SJSA1 (cell line): ENCODE data around the gene WDR64. TPM values are rescaled to one million over a fixed set of nuclear protein-coding genes. Genes with fewer than 3 reads are reported as not detected.
"Not testable (repeated sequence)": the region's sequence is repeated elsewhere in the genome, so short reads cannot be mapped to it uniquely, and the experiment has no call there.

Source experiments
- DNase-seq, 2 experiments: peaks; one replicate each; pipeline ENCODE4 v3.0.0-alpha.2; 2015 to 2020; ENCODE audit warnings: low spot score in 2 of 2, low read depth in 1 of 2
- H3K27ac ChIP-seq: fragments of 250-450 bp; sonication (Bioruptor Pico); 2 replicates; pipeline ENCODE4 v1.5.1; 2020; ENCODE audit warnings: mild to moderate bottlenecking, moderate library complexity
- H3K27me3 ChIP-seq: fragments of 250-450 bp; sonication (Bioruptor Pico); replicated peaks from 2 replicates; pipeline ENCODE4 v1.5.1; 2020; ENCODE audit warnings: mild to moderate bottlenecking, moderate library complexity
- H3K36me3 ChIP-seq: fragments of 250-450 bp; sonication (Bioruptor Pico); 2 replicates; pipeline ENCODE4 v1.5.1; 2020; ENCODE audit warnings: mild to moderate bottlenecking
- H3K4me1 ChIP-seq: fragments of 250-450 bp; sonication (Bioruptor Pico); replicated peaks from 2 replicates; pipeline ENCODE4 v1.6.1; 2021; ENCODE audit warnings: mild to moderate bottlenecking
- H3K4me3 ChIP-seq: fragments of 250-450 bp; sonication (Bioruptor Pico); 2 replicates; pipeline ENCODE4 v1.5.1; 2020; ENCODE audit warnings: mild to moderate bottlenecking
- H3K9me3 ChIP-seq: fragments of 250-450 bp; sonication (Bioruptor Pico); replicated peaks from 2 replicates; pipeline ENCODE4 v1.5.1; 2020; ENCODE audit warnings: mild to moderate bottlenecking
- total RNA-seq: library from RNA; depleted of rRNA; stranded (reverse); fragments of >200 nt; shearing (Covaris generic); gene quantifications from 2 replicates; pipeline ENCODE4 v1.2.3, GENCODE V29; 2014

The WDR64 gene
- total RNA-seq, 1 experiment from 2014 or later: 0.24 TPM

DNA sequence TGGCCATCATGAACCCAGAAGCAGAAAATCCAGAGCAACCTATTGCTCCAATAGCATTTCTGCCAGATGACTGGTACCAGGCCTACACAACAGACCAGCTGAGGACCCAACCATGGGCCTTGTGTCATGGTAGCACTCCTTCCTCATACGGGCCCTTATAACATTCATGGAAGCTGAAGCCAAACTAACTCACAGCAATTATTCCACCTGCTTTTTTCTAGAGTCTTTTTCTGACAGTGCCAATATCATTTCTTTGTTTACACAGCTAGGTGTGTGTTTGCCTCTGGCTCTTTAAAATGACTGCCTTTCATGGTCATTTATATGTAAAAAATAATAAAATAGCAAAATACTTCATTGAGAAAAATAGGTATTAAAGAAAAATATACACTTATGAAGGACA, 3.9 kb upstream of the WDR64 start:
- DNase-seq: no peak
- Histone ChIP-seq H3K27ac (no peak overlapping the region), H3K36me3 (no peaks in the 10 kb centered on the region), H3K4me3 (no peak overlapping the region), H3K9me3 (no peaks in the 10 kb centered on the region), H3K27me3 (no peaks in the 10 kb centered on the region), H3K4me1 (peaks cover 6% of the 10 kb centered on the region; the same call in 1 of the 2 replicates)

DNA sequence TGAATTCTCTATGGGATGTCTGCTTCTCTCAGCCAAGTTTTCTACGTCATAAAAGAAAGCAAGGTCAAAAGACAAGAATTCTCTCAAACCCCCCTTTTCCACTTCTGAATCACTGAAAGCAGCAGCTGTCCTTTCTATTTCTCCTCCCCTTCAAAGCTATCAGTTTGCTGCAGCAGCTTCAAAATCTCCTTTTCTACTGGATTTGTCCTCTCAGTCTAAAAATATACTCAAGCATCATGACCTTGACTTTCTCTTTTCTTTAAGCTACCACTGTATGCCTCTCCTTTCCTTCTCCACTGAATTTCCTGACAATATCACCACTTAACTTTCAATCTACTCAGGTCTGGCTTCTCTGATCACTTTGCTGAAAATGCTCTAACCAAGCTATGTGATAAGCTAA, 1.9 kb downstream of the WDR64 start:
- Histone ChIP-seq H3K9me3 (no peaks in the 10 kb centered on the region), H3K27me3 (no peaks in the 10 kb centered on the region), H3K27ac (no peak overlapping the region), H3K4me3 (no peak overlapping the region), H3K36me3 (no peaks in the 10 kb centered on the region), H3K4me1 (peaks cover 7% of the 10 kb centered on the region)
- DNase-seq: no peak

DNA sequence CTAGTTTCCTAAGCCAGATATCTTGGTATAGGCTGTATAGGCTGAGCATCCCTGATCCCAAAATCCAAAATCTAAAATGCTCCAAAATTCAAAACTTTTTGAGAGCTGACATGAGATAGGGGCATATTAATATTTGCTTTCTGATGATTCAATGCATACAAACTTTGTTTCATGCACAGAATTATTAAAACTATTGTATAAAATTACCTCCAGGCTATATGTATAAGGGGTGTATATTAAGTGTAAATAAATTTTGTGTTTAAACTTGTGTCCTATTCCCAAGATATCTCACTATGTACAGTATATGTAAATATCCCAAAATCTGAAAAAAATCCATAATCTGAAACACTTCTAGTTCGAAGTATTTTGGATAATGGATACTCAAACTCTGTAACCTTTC, 2.6 kb downstream of the WDR64 start:
- Histone ChIP-seq H3K36me3 (no peaks in the 10 kb centered on the region), H3K4me1 (peaks cover 7% of the 10 kb centered on the region), H3K27me3 (no peaks in the 10 kb centered on the region), H3K27ac (no peak overlapping the region), H3K9me3 (no peaks in the 10 kb centered on the region), H3K4me3 (no peak overlapping the region)
- no peak for DNase-seq

DNA sequence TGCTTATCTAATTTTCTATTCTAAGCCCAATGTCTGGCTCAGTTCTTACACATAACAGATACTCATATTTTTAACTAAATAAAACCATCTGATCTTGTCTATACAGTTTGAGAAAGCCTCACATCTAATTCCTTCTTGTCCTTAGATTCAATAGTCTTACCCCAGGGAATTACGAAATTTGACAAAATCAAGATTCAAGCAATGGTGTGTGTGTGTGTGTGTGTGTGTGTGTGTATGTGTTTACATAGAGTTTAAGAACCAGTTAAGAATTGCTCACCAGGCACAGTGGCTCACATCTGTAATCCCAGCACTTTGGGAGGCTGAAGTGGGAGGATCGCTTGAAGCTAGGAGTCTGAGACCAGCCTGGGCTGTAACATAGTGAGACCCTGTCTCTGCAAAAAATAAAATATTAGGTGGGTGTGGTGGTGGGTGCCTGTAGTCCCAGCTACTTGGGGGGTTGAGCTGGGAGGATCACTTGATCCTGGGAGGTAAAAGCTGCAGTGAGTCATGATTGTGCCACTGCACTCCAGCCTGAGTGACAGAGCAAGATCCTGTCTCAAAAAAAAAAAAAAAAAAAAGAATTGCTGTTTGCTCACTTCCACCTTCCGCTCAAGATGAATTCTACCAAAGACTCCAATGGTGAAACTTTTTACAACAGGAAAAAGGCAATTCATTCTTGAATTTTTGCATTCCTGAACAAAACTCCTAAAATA, 6.2 kb downstream of the WDR64 start:
- Histone ChIP-seq H3K36me3 (no peaks in the 10 kb centered on the region), H3K27ac (no peak overlapping the region), H3K4me3 (no peak overlapping the region), H3K9me3 (no peaks in the 10 kb centered on the region), H3K27me3 (no peaks in the 10 kb centered on the region), H3K4me1 (peaks cover 7% of the 10 kb centered on the region)
- DNase-seq: peak in 1 of 2 experiments; percentile 53

DNA sequence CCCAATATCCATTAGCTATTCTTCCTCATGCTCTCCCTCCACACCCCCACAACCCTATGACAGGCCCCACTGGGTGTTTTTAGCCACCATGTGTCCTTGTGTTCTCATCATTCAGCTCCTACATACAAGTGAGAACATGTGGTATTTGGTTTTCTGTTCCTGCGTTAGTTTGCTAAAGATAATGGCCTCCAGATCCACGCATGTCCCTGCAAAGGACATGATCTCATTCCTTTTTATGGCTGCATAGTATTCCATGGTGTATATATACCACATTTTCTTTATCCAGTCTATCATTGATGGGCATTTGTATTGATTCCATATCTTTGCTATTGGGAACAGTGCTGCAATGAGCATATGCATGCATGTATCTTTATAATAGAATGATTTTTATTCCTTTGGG, 6.9 kb downstream of the WDR64 start:
- H3K4me1 ChIP-seq, H3K36me3 ChIP-seq, H3K27me3 ChIP-seq, H3K4me3 ChIP-seq, H3K9me3 ChIP-seq, H3K27ac ChIP-seq, DNase-seq: not testable (repeated sequence)

DNA sequence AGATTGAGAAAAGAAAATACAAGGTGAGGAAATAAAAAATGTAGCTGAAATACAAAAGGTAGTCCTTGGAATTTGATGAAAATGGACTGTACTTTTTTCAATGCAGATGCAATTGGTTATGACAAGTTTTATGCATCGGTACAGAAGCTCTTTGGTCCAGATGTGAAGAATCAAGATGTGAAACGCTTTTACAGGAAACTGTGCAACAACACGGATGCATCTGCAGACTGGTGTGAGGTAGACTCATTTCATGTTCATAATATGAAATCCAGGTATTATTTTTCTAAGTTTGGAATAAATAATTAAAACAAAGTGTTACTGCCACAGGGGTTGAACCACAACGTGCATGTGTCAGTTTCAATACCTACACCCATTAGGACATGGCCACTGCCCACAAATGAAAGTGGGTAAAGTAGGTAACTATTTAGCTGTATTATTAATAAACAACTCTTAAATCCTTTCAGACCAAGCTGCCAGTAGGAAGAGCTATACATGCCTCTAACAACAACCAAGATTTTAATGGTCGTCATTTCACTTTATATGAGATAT, 8.4 kb downstream of the WDR64 start:
- DNase-seq: no peak
- Histone ChIP-seq H3K36me3 (no peaks in the 10 kb centered on the region), H3K4me3 (no peak overlapping the region), H3K9me3 (no peaks in the 10 kb centered on the region), H3K4me1 (peaks cover 7% of the 10 kb centered on the region), H3K27me3 (no peaks in the 10 kb centered on the region), H3K27ac (no peak overlapping the region)

DNA sequence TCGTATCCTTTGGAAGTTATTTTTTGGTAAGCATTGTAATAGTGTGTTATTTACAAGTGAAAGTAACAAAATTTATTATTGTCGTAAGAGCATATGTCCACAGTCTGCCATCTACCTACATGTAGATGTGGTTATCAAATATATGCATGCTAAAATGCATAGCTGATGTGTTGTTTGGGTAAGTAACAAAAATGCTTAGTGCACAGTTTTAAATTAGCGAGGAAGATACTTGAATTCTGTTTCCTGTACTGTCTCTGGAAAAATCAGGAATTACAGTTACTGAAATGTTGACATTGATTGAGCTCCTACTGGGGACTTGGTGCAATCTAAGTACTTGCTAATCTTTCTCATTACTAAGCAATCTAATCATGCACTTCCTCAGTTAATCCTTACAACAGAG, 14.3 kb downstream of the WDR64 start:
- DNase-seq: no peak
- no peaks in the 10 kb centered on the region for H3K9me3 ChIP-seq
- no peaks in the 10 kb centered on the region; the same call in 1 of the 2 replicates for H3K4me1 ChIP-seq
- no peak overlapping the region for H3K4me3 ChIP-seq
- H3K27me3 ChIP-seq: no peaks in the 10 kb centered on the region
- no peaks in the 10 kb centered on the region for H3K36me3 ChIP-seq
- no peak overlapping the region for H3K27ac ChIP-seq

DNA sequence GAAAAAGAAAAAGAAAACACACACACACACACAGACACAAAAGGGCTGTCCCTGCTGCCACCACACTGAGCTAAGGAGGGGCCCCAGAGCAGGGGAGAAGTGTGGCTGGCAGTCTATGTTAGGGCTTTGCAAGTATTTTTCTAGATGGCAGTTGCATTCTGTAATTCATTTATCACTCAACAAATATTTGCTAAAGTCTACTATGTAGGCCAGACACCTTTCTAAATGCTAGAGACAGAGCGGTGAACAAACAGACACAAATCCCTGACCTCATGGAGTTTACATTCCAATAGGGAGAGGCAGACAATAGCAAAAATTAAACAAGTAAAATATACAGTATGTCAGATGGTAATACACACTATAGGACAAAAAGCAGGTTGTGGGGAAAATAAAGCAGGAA, 20.2 kb downstream of the WDR64 start:
- Histone ChIP-seq H3K36me3 (no peaks in the 10 kb centered on the region), H3K4me3 (no peak overlapping the region), H3K27ac (no peak overlapping the region), H3K9me3 (no peaks in the 10 kb centered on the region), H3K4me1 (no peaks in the 10 kb centered on the region; the same call in 1 of the 2 replicates), H3K27me3 (no peaks in the 10 kb centered on the region; the same call in 1 of the 2 replicates)
- DNase-seq: no peak

DNA sequence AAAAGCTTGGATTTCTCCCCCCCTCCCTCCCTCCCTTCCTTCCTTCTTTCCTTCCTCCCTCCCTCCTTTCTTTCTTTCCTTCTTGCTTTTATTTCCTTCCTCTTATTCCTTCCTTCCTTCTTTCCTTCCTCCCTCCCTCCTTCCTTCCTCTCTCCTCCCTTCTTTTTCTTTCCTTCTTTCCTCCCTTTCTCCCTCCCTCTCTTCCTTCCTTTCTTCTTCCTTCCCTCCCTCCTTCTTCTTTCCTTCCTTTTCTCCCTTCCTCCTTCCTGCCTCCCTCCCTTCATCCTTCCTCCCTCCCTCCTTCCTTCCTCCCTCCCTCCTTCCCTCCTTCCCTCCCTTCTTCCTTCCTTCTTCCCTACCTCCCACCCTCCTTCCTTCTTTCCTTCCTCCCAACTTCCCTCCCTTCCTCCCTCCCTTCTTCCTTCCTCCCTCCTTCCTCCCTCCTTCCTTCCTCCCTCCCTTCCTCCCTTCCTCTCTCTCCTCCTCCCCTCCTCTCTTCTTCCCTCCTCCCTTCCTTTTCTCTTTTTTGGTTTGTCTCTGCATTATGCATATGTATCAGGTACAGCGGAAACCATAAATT, 22.8 kb downstream of the WDR64 start:
- no peak for DNase-seq
- H3K27me3 ChIP-seq: no peaks in the 10 kb centered on the region; the same call in none of the 2 replicates
- no peaks in the 10 kb centered on the region for H3K9me3 ChIP-seq
- H3K4me3 ChIP-seq: no peak overlapping the region
- H3K4me1 ChIP-seq: no peaks in the 10 kb centered on the region
- no peak overlapping the region for H3K27ac ChIP-seq
- H3K36me3 ChIP-seq: no peaks in the 10 kb centered on the region

DNA sequence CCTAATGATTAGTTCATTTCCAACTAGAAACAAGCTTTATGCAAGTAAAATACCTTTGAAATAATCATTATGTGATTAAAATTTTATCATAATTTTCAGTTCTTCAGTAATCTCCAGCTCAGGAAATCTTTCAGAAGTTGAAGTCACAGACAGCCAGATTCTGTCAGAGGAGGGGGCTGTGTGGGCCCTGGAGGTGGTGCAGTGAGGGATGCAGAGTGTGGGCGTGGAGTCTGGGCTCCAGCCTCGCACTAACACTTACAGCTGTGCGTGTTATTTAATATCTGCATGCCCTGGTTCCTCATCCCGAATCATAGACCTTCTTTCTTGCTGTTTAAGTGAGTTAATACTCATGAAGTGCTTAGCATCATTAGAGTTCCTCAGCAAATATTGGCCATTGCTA, 23.9 kb downstream of the WDR64 start:
- no peaks in the 10 kb centered on the region; the same call in none of the 2 replicates for H3K27me3 ChIP-seq
- no peaks in the 10 kb centered on the region for H3K4me1 ChIP-seq
- H3K27ac ChIP-seq: no peak overlapping the region
- no peaks in the 10 kb centered on the region for H3K36me3 ChIP-seq
- no peaks in the 10 kb centered on the region for H3K9me3 ChIP-seq
- H3K4me3 ChIP-seq: no peak overlapping the region
- DNase-seq: no peak

DNA sequence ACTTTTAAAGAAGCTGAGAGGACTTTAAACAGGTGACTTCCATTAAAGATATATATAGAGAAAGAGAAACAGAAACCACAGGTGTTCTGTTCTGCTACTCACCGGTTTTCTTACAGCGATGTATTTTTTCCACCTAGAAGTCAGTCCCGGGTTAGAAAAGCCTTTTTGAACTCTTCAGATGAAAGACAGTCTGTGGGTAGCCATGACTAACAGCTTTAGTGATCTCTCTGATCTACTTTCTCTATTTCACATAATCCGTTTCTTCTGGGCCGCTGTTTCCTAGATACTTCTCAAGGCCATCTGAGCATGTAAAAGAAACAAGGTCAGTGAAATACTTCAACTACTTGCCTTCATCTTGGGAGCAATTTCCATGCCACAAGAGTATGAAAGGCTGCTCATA, 25.1 kb downstream of the WDR64 start:
- no peak overlapping the region for H3K4me3 ChIP-seq
- H3K4me1 ChIP-seq: no peaks in the 10 kb centered on the region
- DNase-seq: no peak
- no peaks in the 10 kb centered on the region; the same call in none of the 2 replicates for H3K27me3 ChIP-seq
- no peak overlapping the region for H3K27ac ChIP-seq
- H3K36me3 ChIP-seq: no peaks in the 10 kb centered on the region
- H3K9me3 ChIP-seq: no peaks in the 10 kb centered on the region

DNA sequence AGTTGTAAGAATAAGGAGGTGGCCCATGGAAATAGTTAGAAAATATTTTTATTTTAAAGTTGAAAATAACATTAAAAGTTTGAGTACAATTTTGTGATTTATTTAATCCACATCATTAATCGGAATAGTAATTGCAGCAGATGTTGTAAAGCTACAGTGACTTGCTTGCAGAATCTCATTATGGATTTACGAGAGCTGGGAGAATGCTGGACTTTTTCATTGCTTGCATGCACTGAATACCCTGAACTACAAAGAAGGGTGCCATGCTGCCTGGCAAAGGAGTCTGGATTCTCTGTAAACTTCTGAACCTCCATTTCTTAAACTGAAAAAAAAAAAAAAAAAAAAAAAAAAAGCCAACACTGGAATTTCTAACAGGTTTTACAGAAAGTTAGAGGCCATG, 26.5 kb downstream of the WDR64 start:
- H3K27ac ChIP-seq: no peak overlapping the region
- H3K4me1 ChIP-seq: no peaks in the 10 kb centered on the region
- DNase-seq: no peak
- no peaks in the 10 kb centered on the region for H3K9me3 ChIP-seq
- H3K27me3 ChIP-seq: no peaks in the 10 kb centered on the region; the same call in none of the 2 replicates
- no peak overlapping the region for H3K4me3 ChIP-seq
- no peaks in the 10 kb centered on the region for H3K36me3 ChIP-seq

DNA sequence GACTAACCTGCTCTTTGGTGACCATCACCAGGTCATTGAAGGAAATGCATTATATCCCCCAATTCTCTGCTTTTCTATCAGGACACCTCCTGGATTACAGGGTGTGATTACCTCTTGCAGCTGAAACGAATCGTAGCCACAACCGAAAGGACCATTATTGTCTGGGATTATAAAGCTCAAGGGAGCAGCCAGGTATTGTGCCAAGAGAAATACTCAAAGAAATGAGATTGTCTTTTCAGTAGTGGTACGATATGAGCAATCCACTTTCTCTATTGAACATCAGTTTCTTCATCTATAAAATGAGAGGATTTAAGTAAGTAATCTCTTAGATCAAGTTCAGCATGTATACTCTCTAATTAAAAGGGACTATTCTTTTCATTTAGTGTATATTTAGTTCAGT, 27.3 kb downstream of the WDR64 start:
- DNase-seq: no peak
- Histone ChIP-seq H3K9me3 (no peaks in the 10 kb centered on the region), H3K4me1 (no peaks in the 10 kb centered on the region), H3K36me3 (no peaks in the 10 kb centered on the region), H3K27ac (no peak overlapping the region), H3K4me3 (no peak overlapping the region), H3K27me3 (no peaks in the 10 kb centered on the region; the same call in none of the 2 replicates)

DNA sequence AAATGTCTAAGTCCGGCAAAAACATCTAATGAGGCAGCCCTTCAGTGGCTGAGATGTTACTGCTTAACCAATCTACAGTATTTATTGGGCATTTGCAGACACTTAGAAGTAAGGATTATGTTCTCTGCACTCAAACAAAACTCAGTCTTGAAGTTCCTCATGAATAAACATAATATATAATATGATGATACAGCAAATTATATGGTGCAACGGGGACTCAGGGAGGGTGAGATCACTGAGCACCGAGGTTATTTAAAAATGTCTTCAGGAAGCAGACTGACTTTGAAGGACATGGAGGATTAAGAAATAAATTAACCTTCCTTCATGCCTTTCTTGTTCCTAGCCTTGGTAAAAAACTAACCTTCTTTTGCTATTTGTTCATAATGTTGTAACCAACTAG, 27.9 kb downstream of the WDR64 start:
- Histone ChIP-seq H3K27ac (no peak overlapping the region), H3K27me3 (no peaks in the 10 kb centered on the region; the same call in none of the 2 replicates), H3K4me1 (no peaks in the 10 kb centered on the region), H3K36me3 (no peaks in the 10 kb centered on the region), H3K4me3 (no peak overlapping the region), H3K9me3 (no peaks in the 10 kb centered on the region)
- no peak for DNase-seq
